Measurements from ENCODE around the gene BARX1. TPM values are rescaled to one million over a fixed set of nuclear protein-coding genes. Genes with fewer than 3 reads are reported as not detected.

Gene BARX1
- total RNA-seq, 1 donor from 2014 or later, result not detected

DNA sequence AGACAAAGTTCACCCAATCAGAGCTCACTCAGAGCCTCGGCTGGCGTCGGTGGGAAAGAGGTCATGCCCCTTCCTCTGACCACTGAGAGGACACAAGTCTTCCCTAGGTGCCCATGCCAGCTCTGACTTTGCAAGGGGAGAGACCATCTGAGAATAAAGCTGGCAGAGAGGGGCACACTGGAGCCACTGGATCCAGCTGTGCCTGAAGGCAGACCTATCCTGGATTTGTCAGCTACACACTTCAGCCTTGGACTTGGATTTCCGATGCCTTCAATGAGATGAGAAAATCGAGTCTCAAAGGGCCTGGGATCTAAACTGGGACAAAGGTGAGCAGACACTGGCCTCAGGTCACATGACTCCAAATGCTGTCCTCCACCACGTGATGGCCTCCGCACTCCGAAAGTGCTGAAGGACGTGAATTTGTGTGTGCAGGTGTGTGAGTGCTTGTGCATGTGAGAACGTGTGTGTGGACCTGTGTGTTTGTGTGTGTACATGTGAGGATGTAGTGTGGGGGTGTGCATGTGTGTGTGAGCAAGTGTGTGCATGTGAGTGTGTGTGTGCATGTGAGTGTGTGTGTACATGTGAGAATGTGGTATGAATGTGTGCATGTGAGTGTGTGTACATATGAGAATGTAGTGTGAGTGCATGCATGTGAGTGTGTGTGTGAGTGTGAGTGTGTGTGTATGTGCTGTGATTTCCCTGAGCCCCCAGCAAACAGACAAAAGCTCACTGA, 37.9 kb downstream of the BARX1 start:
- DNase-seq (ENCODE audit: low spot score in 2 of 2, unreplicated experiment in 2 of 2), result no peak
- no peak overlapping the region for H3K27ac Mint-ChIP-seq
- H3K36me3 Mint-ChIP-seq, result no peaks in the 10 kb centered on the region
- H3K4me3 Mint-ChIP-seq, result no peak overlapping the region
- peaks cover 54% of the 10 kb centered on the region for H3K27me3 Mint-ChIP-seq (ENCODE audit: low read depth)
- no peaks in the 10 kb centered on the region for H3K9me3 Mint-ChIP-seq
- TF ChIP-seq, protein P1, sequence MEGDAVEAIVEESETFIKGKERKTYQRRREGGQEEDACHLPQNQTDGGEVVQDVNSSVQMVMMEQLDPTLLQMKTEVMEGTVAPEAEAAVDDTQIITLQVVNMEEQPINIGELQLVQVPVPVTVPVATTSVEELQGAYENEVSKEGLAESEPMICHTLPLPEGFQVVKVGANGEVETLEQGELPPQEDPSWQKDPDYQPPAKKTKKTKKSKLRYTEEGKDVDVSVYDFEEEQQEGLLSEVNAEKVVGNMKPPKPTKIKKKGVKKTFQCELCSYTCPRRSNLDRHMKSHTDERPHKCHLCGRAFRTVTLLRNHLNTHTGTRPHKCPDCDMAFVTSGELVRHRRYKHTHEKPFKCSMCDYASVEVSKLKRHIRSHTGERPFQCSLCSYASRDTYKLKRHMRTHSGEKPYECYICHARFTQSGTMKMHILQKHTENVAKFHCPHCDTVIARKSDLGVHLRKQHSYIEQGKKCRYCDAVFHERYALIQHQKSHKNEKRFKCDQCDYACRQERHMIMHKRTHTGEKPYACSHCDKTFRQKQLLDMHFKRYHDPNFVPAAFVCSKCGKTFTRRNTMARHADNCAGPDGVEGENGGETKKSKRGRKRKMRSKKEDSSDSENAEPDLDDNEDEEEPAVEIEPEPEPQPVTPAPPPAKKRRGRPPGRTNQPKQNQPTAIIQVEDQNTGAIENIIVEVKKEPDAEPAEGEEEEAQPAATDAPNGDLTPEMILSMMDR (IDR thresholded peaks at IDR 0.05; ENCODE audit: unreplicated experiment), result no peak
- H3K4me1 Mint-ChIP-seq, result peaks cover 6% of the 10 kb centered on the region

DNA sequence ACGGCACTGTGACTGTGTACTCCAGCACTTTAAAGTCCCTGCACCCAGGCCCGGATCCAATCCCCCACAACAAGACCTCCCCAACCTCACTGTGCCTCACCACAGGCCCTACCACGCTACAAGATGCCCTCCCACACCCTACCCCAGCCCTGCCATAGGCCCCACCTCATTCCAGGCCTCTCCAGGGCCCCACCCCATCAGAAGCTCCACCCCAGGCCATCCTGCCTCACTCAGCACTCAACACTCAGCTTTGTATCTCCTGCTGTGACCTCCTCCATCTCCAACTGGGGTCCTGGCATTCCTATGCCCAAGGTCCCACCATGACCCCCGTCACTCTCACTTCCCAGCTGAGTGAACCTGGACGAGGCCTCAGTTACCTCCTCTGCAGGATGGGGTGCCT, 38.8 kb downstream of the BARX1 start:
- TF ChIP-seq, protein P1 (IDR thresholded peaks at IDR 0.05; ENCODE audit: unreplicated experiment), result no peak
- peaks cover 52% of the 10 kb centered on the region for H3K27me3 Mint-ChIP-seq (ENCODE audit: low read depth)
- DNase-seq (ENCODE audit: low spot score in 2 of 2, unreplicated experiment in 2 of 2), result no peak
- peaks cover 11% of the 10 kb centered on the region for H3K4me1 Mint-ChIP-seq
- no peak overlapping the region for H3K27ac Mint-ChIP-seq
- H3K4me3 Mint-ChIP-seq, result no peak overlapping the region
- no peaks in the 10 kb centered on the region for H3K36me3 Mint-ChIP-seq
- no peaks in the 10 kb centered on the region for H3K9me3 Mint-ChIP-seq

DNA sequence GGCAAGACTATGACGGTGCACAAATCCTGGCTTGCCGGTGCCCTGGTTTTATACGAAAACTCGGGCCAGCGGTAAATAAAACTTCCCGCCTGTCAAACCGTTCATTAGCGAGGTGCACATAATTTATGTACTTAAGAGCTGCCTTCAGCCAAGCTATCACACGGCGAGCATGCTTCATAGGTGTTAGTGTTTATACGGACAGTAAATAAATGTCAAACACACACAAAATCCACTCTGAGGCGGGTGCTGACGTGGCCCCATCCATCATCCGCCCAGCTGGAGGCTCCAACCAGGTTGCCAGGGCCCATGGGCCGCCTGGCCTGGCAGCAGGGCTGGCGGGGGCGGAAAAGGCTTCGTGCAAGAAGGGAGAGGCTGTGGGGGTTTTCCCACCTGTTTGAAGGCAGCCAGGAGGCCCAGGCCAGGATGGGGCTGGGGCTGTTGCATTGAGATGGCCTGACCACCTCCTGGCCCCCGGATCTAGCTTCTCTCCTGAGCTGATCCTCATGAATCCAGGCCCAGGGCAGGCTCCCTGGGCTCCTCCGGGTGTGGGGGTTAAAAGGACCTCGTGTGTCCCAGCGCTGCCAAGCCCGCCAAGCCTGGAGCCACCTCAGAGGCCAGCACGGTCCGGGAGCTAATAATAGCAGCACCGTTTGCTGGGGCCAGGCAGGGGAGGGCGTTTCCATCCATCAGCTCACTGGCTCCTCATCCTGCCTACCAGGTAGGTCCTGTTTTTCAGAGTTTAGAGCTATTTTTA, 43.2 kb downstream of the BARX1 start:
- no peaks in the 10 kb centered on the region for H3K36me3 Mint-ChIP-seq
- H3K4me3 Mint-ChIP-seq, result no peak overlapping the region
- peaks cover 15% of the 10 kb centered on the region for H3K4me1 Mint-ChIP-seq
- peaks cover 33% of the 10 kb centered on the region for H3K27me3 Mint-ChIP-seq (ENCODE audit: low read depth)
- TF ChIP-seq, protein P1 (IDR thresholded peaks at IDR 0.05; ENCODE audit: unreplicated experiment), result no peak
- H3K27ac Mint-ChIP-seq, result no peak overlapping the region
- no peaks in the 10 kb centered on the region for H3K9me3 Mint-ChIP-seq
- no peak for DNase-seq (ENCODE audit: low spot score in 2 of 2, unreplicated experiment in 2 of 2)

DNA sequence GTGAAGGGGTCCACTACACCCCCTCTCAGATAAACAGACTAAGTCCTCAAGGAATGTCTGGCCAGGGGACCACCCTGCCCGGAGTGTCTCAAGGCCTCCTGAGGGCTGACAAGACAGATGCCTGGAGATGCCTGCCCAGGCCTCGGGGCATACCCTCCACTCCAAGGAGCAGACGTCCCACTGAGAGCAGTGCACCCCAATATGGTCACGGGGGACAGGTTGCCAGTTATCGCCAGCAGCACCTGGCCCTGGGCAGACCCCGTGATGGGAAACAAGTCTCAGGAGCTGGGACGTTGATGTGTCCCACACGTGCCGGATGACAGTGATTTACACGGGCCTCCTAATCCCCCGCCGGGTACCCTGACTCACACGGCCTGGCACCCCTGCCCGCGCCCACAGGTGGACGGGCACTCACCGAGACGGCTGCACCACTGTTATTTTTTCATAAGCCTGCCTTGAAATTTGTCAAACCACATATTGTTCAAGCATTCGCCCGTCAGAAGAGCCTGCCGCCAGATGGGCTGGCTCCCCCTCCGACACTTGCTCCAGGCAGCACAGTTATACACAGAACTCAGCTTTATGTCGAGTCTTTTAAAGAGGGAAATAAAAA, 43.9 kb downstream of the BARX1 start:
- DNase-seq (ENCODE audit: low spot score in 2 of 2, unreplicated experiment in 2 of 2), result no peak
- TF ChIP-seq, protein P1 (IDR thresholded peaks at IDR 0.05; ENCODE audit: unreplicated experiment), result no peak
- Mint-ChIP-seq H3K4me1 (peaks cover 20% of the 10 kb centered on the region), H3K9me3 (no peaks in the 10 kb centered on the region), H3K27ac (no peak overlapping the region), H3K27me3 (ENCODE audit: low read depth) (peaks cover 33% of the 10 kb centered on the region), H3K4me3 (no peak overlapping the region), H3K36me3 (no peaks in the 10 kb centered on the region)

DNA sequence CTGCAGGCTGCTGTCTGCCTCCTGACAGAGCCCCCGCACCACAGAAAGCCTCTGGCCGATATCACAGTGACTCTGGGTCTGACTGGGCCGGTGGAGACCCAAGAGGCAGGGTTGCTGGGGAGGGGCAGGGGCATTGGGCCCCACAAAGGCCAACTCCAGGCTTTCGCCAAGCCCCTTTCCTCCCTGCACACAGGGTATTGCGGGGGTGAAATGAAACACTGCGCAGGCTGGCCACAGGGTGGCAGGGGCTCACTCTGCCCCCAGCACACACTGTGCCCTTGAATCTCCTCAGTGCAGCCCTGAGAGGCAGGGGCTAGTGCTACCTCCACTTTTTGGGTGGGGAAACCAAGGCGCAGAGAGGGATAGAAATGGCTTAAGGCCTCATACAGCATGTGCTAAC, 44.6 kb downstream of the BARX1 start:
- Mint-ChIP-seq H3K4me1 (peaks cover 23% of the 10 kb centered on the region), H3K4me3 (no peak overlapping the region), H3K36me3 (no peaks in the 10 kb centered on the region), H3K9me3 (no peaks in the 10 kb centered on the region), H3K27ac (no peak overlapping the region), H3K27me3 (ENCODE audit: low read depth) (peaks cover 29% of the 10 kb centered on the region)
- DNase-seq (ENCODE audit: low spot score in 2 of 2, unreplicated experiment in 2 of 2), result no peak
- TF ChIP-seq, protein P1 (IDR thresholded peaks at IDR 0.05; ENCODE audit: unreplicated experiment), result no peak

Data from mesothelial cell of epicardium (in vitro differentiated cells).